PC-9 (cell line): ENCODE data around the gene CDC42BPG. TPM values are rescaled to one million over a fixed set of nuclear protein-coding genes. Genes with fewer than 3 reads are reported as not detected.

Source experiments
- BruUV-seq: library from RNA; stranded (reverse); fragments of 400-500 nt; replicated peaks from 2 replicates; lab custom pipeline; 2021; lab: Mats Ljungman, UMichigan
- CTCF ChIA-PET: fragments of 300-600 bp; sonication (Branson Sonifier 250); formaldehyde crosslinking; loops from one replicate; lab custom pipeline; 2022; ENCODE audit warnings: antibody characterized with exemption; lab: Charles Lee
- POLR2A ChIA-PET: fragments of 300-600 bp; sonication (Branson Sonifier 250); formaldehyde crosslinking; loops from one replicate; lab custom pipeline; 2022; ENCODE audit warnings: antibody characterized with exemption; ENCODE audit not compliant: unreplicated experiment; lab: Charles Lee
- DNase-seq, 2 experiments: peaks; one replicate each; pipeline versions ENCODE4 v3.0.0 to v3.0.0-alpha.2; 2015 to 2022; ENCODE audit warnings: mixed read lengths in 1 of 2
- H2AFZ ChIP-seq: fragments of 200-600 bp; sonication (generic); 2 replicates; pipeline ENCODE4 v1.8.1; 2017; ENCODE audit warnings: antibody characterized with exemption
- H3F3A ChIP-seq: fragments of 200-600 bp; sonication (generic); 2 replicates; pipeline ENCODE4 v1.8.1; 2017; ENCODE audit warnings: antibody characterized with exemption, mild to moderate bottlenecking, low read depth; ENCODE audit not compliant: insufficient read depth
- H3K27ac ChIP-seq: fragments of 200-600 bp; sonication (generic); 2 replicates; pipeline ENCODE4 v1.6.1; 2016; ENCODE audit warnings: mixed run types
- H3K27me3 ChIP-seq: fragments of 200-600 bp; sonication (generic); 2 replicates; pipeline ENCODE4 v1.6.1; 2016; ENCODE audit warnings: low read depth, mixed run types; ENCODE audit not compliant: insufficient read depth
- H3K36me3 ChIP-seq: fragments of 200-600 bp; sonication (generic); 2 replicates; pipeline ENCODE4 v1.6.1; 2016; ENCODE audit warnings: low read depth, mixed run types
- H3K4me1 ChIP-seq: fragments of 200-600 bp; sonication (generic); replicated peaks from 2 replicates; pipeline ENCODE4 v1.6.1; 2016; ENCODE audit warnings: mixed run types; ENCODE audit not compliant: insufficient read depth
- H3K4me2 ChIP-seq: fragments of 200-600 bp; sonication (generic); 2 replicates; pipeline ENCODE4 v1.6.1; 2017; ENCODE audit warnings: mixed run types
- H3K4me3 ChIP-seq: fragments of 200-600 bp; sonication (generic); 2 replicates; pipeline ENCODE4 v1.6.1; 2016; ENCODE audit warnings: mixed run types
- H3K79me2 ChIP-seq: fragments of 200-600 bp; sonication (generic); 2 replicates; pipeline ENCODE4 v1.6.1; 2017; ENCODE audit warnings: low read depth, mixed run types
- H3K9me2 ChIP-seq: fragments of 200-600 bp; sonication (generic); 2 replicates; pipeline ENCODE4 v1.8.1; 2017; ENCODE audit warnings: mild to moderate bottlenecking; ENCODE audit not compliant: insufficient read depth
- H3K9me3 ChIP-seq: fragments of 200-600 bp; sonication (generic); 2 replicates; pipeline ENCODE4 v1.8.1; 2016; ENCODE audit warnings: low read depth; ENCODE audit not compliant: insufficient read depth
- H4K20me1 ChIP-seq: fragments of 200-600 bp; sonication (generic); 2 replicates; pipeline ENCODE4 v1.8.1; 2017; ENCODE audit not compliant: insufficient read depth
- CTCF ChIP-seq: fragments of 200-600 bp; sonication (generic); conservative IDR thresholded peaks from 2 replicates; pipeline ENCODE4 v1.6.1; 2017; ENCODE audit warnings: mixed run types, antibody characterized with exemption, mild to moderate bottlenecking, moderate library complexity
- EZH2 ChIP-seq: fragments of 200-600 bp; sonication (generic); IDR thresholded peaks from 2 replicates; pipeline ENCODE4 v1.8.0; 2017; ENCODE audit warnings: antibody characterized with exemption, low read depth
- intact Hi-C: fragments of 100-400 bp; cut with micrococcal nuclease; formaldehyde crosslinking; loops from one replicate; pipeline ENCODE4 v1.10.0; 2022; ENCODE audit not compliant: unreplicated experiment
- total RNA-seq: library from RNA; stranded (reverse); gene quantifications from 2 replicates; pipeline ENCODE4 v1.2.3, GENCODE V29; 2021

The CDC42BPG gene
- total RNA-seq, 1 experiment from 2014 or later, result 31.3 TPM

GRCh38 chr11:64774144-64774543, 70.3 kb downstream of the CDC42BPG start:
- POLR2A ChIA-PET, result no interaction called here
- Histone ChIP-seq H3K4me1 (peaks cover 14% of the 10 kb centered on the region), H3K36me3 (peaks cover 81% of the 10 kb centered on the region), H3K4me2 (no peak overlapping the region), H3K9me2 (no peaks in the 10 kb centered on the region), H3K79me2 (peaks cover 83% of the 10 kb centered on the region), H3K27me3 (no peaks in the 10 kb centered on the region), H3K27ac (no peak overlapping the region), H3K9me3 (no peaks in the 10 kb centered on the region), H4K20me1 (peaks cover 84% of the 10 kb centered on the region), H2AFZ (no peak overlapping the region), H3F3A (peaks cover 83% of the 10 kb centered on the region), H3K4me3 (no peak overlapping the region)
- intact Hi-C loops, result loop anchor here (10.0 kb wide), 1 partner anchor 241 kb away; the partner anchor contains the start of gene ARL2
- no TSS peak for BruUV-seq
- TF ChIP-seq CTCF, result no peak
- TF ChIP-seq EZH2, result no peak
- CTCF ChIA-PET, result no interaction called here
- DNase-seq, result no peak

Other genes starting within 250 kb of the CDC42BPG start
- 0.10 TPM in 1 of 2 replicates, not detected in the other for gene NRXN2, start 121.5 kb downstream of the CDC42BPG start, total RNA-seq
- gene RASGRP2, start 100.5 kb downstream of the CDC42BPG start, total RNA-seq, result 1.0 and 2.1 TPM in 2 replicates
- 1.3 and 1.6 TPM in 2 replicates for gene PYGM, start 84.7 kb downstream of the CDC42BPG start, total RNA-seq
- 253 and 336 TPM in 2 replicates for gene SF1, start 66.1 kb downstream of the CDC42BPG start, total RNA-seq
- 32.6 and 34.3 TPM in 2 replicates for gene MAP4K2, start 41.4 kb downstream of the CDC42BPG start, total RNA-seq
- 48.7 and 61.6 TPM in 2 replicates for gene MEN1, start 34.1 kb downstream of the CDC42BPG start, total RNA-seq
- gene EHD1, start 34.0 kb upstream of the CDC42BPG start, total RNA-seq, result 110 and 134 TPM in 2 replicates
- gene ATG2A, start 72.6 kb upstream of the CDC42BPG start, total RNA-seq, result 48.2 and 53.2 TPM in 2 replicates
- gene PPP2R5B, start 80.0 kb upstream of the CDC42BPG start, total RNA-seq, result 13.7 and 13.9 TPM in 2 replicates
- gene GPHA2, start 91.2 kb upstream of the CDC42BPG start, total RNA-seq, result 1.0 and 2.1 TPM in 2 replicates
- 4.5 and 7.1 TPM in 2 replicates for gene MAJIN, start 127.5 kb upstream of the CDC42BPG start, total RNA-seq
- gene BATF2, start 152.3 kb upstream of the CDC42BPG start, total RNA-seq, result 0.46 and 1.2 TPM in 2 replicates
- gene ARL2, start 169.5 kb upstream of the CDC42BPG start, total RNA-seq, result 97.5 and 106 TPM in 2 replicates
- 38.2 and 40.6 TPM in 2 replicates for gene SNX15, start 182.8 kb upstream of the CDC42BPG start, total RNA-seq
- gene SAC3D1, start 196.6 kb upstream of the CDC42BPG start, total RNA-seq, result 33.9 and 48.0 TPM in 2 replicates
- gene NAALADL1, start 213.9 kb upstream of the CDC42BPG start, total RNA-seq, result not detected in 2 replicates
- gene CDCA5, start 239.4 kb upstream of the CDC42BPG start, total RNA-seq, result 86.4 and 97.8 TPM in 2 replicates
- 63.6 and 68.2 TPM in 2 replicates for gene ZFPL1, start 239.6 kb upstream of the CDC42BPG start, total RNA-seq